ENCODE data around the gene MYMK. TPM values are rescaled to one million over a fixed set of nuclear protein-coding genes. Genes with fewer than 3 reads are reported as not detected.

The MYMK gene
- total RNA-seq, 1 experiment from 2014 or later: not detected

GRCh38 chr9:133490201-133490681 is 34.5 kb downstream of the MYMK start:
- no peaks in the 10 kb centered on the region for H4K20me1 ChIP-seq (ENCODE audit: insufficient read depth)
- intact Hi-C loops (cut with micrococcal nuclease): no loop called here
- H3K27ac ChIP-seq (ENCODE audit: low read depth, low read length): no peak overlapping the region
- ChIA-PET CTCF (interaction anchor here (0.6 kb wide), 1 partner anchor 161 kb away, joined by 3 read pairs; no protein-coding TSS in a partner anchor), RAD21 (ENCODE audit: low non-redundant PET in 1 of 2, low total read pairs in 2 of 2, uncharacterized antibody in 2 of 2, unreplicated experiment in 2 of 2) (interaction anchor here in 1 of 2 experiments (0.6 kb wide), 1 partner anchor 20 kb away, joined by 3 read pairs; no protein-coding TSS in a partner anchor), POLR2A (no interaction called here)
- no peak for DNase-seq (ENCODE audit: low read depth, low spot score)
- H3K27me3 ChIP-seq (ENCODE audit: insufficient read depth, low read length): no peaks in the 10 kb centered on the region
- no peak overlapping the region for H3K4me3 ChIP-seq (replicated peaks in 1 of 2; ENCODE audit: low read depth in 1 of 2, low read length in 2 of 2)
- peaks cover 8 to 14% of the 10 kb centered on the region in 2 experiments; a peak in 3 of 4 replicates for H3K4me1 ChIP-seq (ENCODE audit: control insufficient read depth in 1 of 2, insufficient read depth in 2 of 2, low read length in 2 of 2)
- H3K9ac ChIP-seq (ENCODE audit: low read length): no peak overlapping the region
- BruUV-seq (replicated peaks): no TSS peak
- no peaks in the 10 kb centered on the region for H3K36me3 ChIP-seq (ENCODE audit: control insufficient read depth in 1 of 2, insufficient read depth in 2 of 2, low read length in 2 of 2)
- TF ChIP-seq EGR1 (IDR thresholded peaks at IDR 0.05; ENCODE audit: low read depth) (no peak), RAD21 (IDR thresholded peaks at IDR 0.05; ENCODE audit: low read depth) (peak; percentile 11; the same call in 1 of the 2 replicates), CBX3 (IDR thresholded peaks at IDR 0.05; ENCODE audit: low read depth) (no peak)
- H3K4me2 ChIP-seq (ENCODE audit: low read length): no peak overlapping the region
- no peaks in the 10 kb centered on the region for H3K9me2 ChIP-seq (ENCODE audit: insufficient read depth)
- no peak overlapping the region for H2AFZ ChIP-seq (ENCODE audit: low read depth, low read length, poor library complexity, severe bottlenecking)
- ATAC-seq: no peak
- H3K9me3 ChIP-seq (ENCODE audit: control insufficient read depth in 1 of 2, insufficient read depth in 1 of 2, low read depth in 1 of 2, low read length in 2 of 2): no peaks in the 10 kb centered on the region
- H3K79me2 ChIP-seq (ENCODE audit: insufficient read depth, low read length): no peaks in the 10 kb centered on the region

DNA sequence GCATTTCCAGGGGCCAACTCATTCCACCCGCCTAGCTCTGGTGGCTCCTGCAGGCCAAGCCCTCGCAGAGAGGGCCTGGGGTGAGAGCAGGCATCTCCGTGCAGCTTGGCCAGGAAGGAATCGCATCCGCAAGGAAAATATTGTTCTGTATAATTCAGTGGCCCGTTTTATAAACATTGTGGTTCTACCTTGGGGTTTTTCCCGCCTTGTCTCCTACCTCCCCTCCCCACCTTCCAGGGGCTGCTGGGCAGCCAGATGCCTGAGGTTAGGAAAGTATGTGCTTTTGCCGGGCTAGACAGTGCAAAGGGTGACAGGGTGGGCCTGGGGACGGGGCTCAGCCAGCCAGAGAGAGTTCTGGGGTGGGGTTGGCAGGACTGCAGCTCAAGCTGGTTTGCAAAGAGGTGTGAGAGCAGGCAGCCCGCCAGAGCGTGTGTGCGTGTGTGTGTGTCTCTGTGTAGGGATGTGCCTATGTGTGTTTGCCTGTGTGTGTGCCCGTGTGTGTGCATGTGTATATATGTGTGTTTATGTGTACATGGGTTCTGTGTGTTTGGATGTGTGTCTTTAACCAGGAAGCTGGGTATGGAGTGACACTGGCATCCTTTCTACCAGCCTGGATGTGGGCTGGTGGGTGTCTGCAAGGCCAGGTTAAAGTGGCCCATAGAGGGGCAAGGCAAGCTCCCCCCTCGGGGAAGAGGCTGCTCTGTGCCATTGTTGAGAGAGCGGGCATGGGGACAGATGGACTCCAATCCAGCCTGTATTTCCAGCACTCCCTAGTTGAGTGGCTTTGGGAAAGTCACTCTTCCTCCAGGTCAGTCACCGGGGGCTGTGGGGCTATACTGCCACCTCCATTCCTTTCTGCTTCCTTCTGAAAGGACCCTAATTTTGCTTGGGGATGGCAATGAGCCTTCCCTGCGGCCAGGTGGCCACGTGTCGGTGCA is 35.2 kb downstream of the MYMK start:
- ATAC-seq (no peak), DNase-seq (ENCODE audit: low read depth, low spot score) (no peak)
- no peaks in the 10 kb centered on the region for H3K27me3 ChIP-seq (ENCODE audit: insufficient read depth, low read length)
- no peak overlapping the region for H3K9ac ChIP-seq (ENCODE audit: low read length)
- no peaks in the 10 kb centered on the region for H3K9me2 ChIP-seq (ENCODE audit: insufficient read depth)
- no TSS peak for BruUV-seq (replicated peaks)
- CTCF ChIA-PET: no interaction called here
- H3K27ac ChIP-seq (ENCODE audit: low read depth, low read length): no peak overlapping the region
- TF ChIP-seq ZFX (IDR thresholded peaks at IDR 0.05) (no peak), EGR1 (IDR thresholded peaks at IDR 0.05; ENCODE audit: low read depth) (no peak), ZNF274 (IDR thresholded peaks at IDR 0.05; ENCODE audit: low read depth, low read length) (no peak), RAD21 (IDR thresholded peaks at IDR 0.05; ENCODE audit: low read depth) (no peak), EZH2 (IDR thresholded peaks at IDR 0.05) (no peak), POLR2A (IDR thresholded peaks at IDR 0.05; ENCODE audit: borderline replicate concordance, extremely low read depth, insufficient read depth, insufficient read length) (no peak), ZBTB33 (IDR thresholded peaks at IDR 0.05; ENCODE audit: extremely low read depth, insufficient replicate concordance, low read length) (no peak), JUND (IDR thresholded peaks at IDR 0.05) (no peak), ELF1 (IDR thresholded peaks at IDR 0.05; ENCODE audit: borderline replicate concordance, low read depth) (no peak), YY1 (IDR thresholded peaks at IDR 0.05; ENCODE audit: extremely low read depth, insufficient replicate concordance, low read depth, low read length) (no peak), EZH2phosphoT487 (IDR thresholded peaks at IDR 0.05; ENCODE audit: borderline replicate concordance) (no peak), SP1 (IDR thresholded peaks at IDR 0.05; ENCODE audit: low read depth) (no peak), ATF3 (IDR thresholded peaks at IDR 0.05) (no peak), SIN3A (IDR thresholded peaks at IDR 0.05; ENCODE audit: low read depth) (no peak)
- TF ChIP-seq, protein P1, sequence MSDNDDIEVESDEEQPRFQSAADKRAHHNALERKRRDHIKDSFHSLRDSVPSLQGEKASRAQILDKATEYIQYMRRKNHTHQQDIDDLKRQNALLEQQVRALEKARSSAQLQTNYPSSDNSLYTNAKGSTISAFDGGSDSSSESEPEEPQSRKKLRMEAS (IDR thresholded peaks at IDR 0.05): no peak
- H3K4me2 ChIP-seq (ENCODE audit: low read length): no peak overlapping the region
- H3K79me2 ChIP-seq (ENCODE audit: insufficient read depth, low read length): no peaks in the 10 kb centered on the region
- POLR2A ChIA-PET: no interaction called here
- H3K4me1 ChIP-seq (ENCODE audit: control insufficient read depth in 1 of 2, insufficient read depth in 2 of 2, low read length in 2 of 2): peaks cover 15 to 21% of the 10 kb centered on the region in 2 experiments; a peak in 3 of 4 replicates
- RAD21 ChIA-PET (ENCODE audit: low non-redundant PET in 1 of 2, low total read pairs in 2 of 2, uncharacterized antibody in 2 of 2, unreplicated experiment in 2 of 2): no interaction called here
- H3K4me3 ChIP-seq (replicated peaks in 1 of 2; ENCODE audit: low read depth in 1 of 2, low read length in 2 of 2): no peak overlapping the region
- no peaks in the 10 kb centered on the region for H3K9me3 ChIP-seq (ENCODE audit: control insufficient read depth in 1 of 2, insufficient read depth in 1 of 2, low read depth in 1 of 2, low read length in 2 of 2)
- intact Hi-C loops (cut with micrococcal nuclease): loop anchor here (5.0 kb wide), 2 partner anchors 132 to 152 kb away; partner anchors contain the start of genes SURF1, SURF2 and SURF6
- H2AFZ ChIP-seq (ENCODE audit: low read depth, low read length, poor library complexity, severe bottlenecking): no peak overlapping the region
- H4K20me1 ChIP-seq (ENCODE audit: insufficient read depth): no peaks in the 10 kb centered on the region
- H3K36me3 ChIP-seq (ENCODE audit: control insufficient read depth in 1 of 2, insufficient read depth in 2 of 2, low read length in 2 of 2): no peaks in the 10 kb centered on the region

Measured in HCT116 (cell line).